ENCODE results near the gene CASK. TPM values are rescaled to one million over a fixed set of nuclear protein-coding genes. Genes with fewer than 3 reads are reported as not detected.

CASK gene
- total RNA-seq, 1 donor = 65.6 TPM

DNA sequence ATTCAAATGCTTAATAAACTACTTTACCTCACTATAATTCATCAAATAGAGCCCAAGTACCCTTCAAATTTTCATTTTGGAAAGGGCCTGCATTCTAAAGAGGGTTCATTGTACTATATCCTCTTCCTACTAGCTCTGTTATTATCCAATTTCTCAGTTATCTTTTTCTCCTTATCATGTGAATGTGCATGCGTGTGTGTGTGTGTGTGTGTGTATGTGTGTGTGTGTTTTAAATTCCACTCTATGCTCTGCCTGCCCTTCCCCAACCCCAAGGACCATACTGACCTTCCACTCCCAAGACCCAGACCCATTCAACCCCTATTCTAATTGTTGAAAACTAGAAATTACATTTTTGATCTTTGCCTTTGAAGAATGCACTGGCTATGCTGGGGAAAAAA lies 33.3 kb downstream of the CASK start:
- TF ChIP-seq, protein P1, sequence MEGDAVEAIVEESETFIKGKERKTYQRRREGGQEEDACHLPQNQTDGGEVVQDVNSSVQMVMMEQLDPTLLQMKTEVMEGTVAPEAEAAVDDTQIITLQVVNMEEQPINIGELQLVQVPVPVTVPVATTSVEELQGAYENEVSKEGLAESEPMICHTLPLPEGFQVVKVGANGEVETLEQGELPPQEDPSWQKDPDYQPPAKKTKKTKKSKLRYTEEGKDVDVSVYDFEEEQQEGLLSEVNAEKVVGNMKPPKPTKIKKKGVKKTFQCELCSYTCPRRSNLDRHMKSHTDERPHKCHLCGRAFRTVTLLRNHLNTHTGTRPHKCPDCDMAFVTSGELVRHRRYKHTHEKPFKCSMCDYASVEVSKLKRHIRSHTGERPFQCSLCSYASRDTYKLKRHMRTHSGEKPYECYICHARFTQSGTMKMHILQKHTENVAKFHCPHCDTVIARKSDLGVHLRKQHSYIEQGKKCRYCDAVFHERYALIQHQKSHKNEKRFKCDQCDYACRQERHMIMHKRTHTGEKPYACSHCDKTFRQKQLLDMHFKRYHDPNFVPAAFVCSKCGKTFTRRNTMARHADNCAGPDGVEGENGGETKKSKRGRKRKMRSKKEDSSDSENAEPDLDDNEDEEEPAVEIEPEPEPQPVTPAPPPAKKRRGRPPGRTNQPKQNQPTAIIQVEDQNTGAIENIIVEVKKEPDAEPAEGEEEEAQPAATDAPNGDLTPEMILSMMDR (IDR thresholded peaks at IDR 0.05; ENCODE audit: insufficient read depth, low read depth, low read length) = no peak
- no peak overlapping the region for H3K4me3 ChIP-seq (ENCODE audit: low read depth, low read length)
- no peak for DNase-seq (ENCODE audit: low read depth)

DNA sequence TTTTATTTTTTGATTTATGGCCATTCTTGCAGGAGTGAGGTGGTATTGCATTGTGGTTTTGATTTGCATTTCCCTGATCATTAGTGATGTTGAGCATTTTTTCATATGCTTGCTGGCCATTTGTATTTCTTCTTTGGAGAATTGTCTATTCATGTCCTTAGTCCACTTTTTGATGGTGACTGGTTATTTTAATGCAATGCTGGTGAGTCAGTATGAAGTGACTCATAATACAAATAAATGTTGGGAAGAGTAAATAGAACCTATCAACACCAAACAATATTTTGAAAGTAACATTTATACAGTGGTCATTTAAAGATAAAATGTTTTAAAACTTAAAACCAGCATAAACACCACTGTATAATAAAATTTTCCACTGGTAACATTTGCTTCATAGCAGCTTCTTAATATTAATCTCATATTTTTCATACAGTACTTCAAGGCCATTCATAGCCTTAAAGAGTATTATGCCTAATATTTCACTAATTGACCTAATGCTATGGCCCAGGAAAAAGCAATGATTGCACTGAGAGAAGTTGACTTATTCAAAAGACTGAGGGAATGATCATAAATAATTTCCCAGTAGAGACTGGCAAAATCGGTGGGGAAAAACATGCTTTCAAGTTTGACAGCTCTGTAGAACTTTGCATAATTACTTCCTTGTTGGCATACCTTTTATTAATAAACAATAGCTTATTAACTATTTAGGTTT lies 33.9 kb downstream of the CASK start:
- no peak overlapping the region for H3K4me3 ChIP-seq (ENCODE audit: low read depth, low read length)
- DNase-seq (ENCODE audit: low read depth) = peak; percentile 36
- TF ChIP-seq, protein P1 (IDR thresholded peaks at IDR 0.05; ENCODE audit: insufficient read depth, low read depth, low read length) = no peak

DNA sequence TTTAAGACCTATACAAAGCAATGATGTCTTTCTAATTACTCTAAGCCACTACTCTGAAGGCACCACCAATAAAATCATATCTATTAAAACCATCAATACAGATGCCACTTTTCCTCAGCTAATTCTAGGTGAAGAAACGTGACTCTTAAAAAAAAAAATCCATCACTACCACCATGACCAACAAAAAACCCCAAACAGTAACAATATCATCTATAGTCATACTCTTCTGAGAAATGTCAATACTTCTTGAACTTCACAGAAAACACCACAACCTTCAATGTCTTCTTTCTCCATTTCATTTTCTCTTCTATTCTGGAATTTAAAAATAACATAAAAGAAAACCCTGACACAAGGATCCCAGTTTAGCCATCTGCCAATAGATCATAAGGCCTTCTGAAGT lies 35.7 kb downstream of the CASK start:
- H3K4me3 ChIP-seq (ENCODE audit: low read depth, low read length) = no peak overlapping the region
- TF ChIP-seq, protein P1 (IDR thresholded peaks at IDR 0.05; ENCODE audit: insufficient read depth, low read depth, low read length) = no peak
- no peak for DNase-seq (ENCODE audit: low read depth)

DNA sequence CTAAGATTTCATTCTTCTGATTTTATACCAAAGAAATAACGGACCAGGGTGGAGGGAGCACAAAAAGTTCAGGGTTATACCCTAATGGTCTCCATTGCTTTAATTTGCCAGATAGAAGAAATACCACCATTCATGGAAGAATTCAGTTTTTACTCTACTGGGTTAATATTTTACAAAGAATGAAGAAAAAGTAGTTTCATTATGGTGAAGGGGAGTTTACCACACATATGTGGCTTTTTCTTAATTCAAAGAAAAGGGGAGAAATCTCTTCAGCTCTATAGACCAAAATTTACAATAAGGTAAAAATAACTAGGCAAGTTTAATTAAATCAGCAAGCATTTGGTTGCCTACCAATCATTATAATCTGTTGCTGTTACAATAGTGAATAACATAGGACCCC lies 37.6 kb downstream of the CASK start:
- H3K4me3 ChIP-seq (ENCODE audit: low read depth, low read length) = no peak overlapping the region
- TF ChIP-seq, protein P1 (IDR thresholded peaks at IDR 0.05; ENCODE audit: insufficient read depth, low read depth, low read length) = no peak

DNA sequence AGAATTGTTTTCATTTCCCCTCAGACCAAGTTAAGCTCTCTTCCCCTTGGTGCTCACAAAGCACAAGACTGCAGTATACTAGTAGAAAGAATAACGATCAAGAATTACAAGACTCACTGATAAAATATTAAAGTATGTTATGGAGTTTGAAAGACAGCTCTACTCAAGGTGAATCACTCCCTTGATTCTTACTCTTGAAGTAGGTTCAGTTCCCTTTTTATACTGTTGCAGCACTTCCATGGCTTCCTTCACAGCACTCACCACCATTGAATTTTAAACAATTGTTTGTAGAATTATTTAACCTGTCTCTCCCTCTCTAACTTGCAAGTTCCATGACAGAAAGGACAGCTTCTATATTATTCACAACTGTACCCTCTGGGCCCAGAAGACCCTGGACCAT lies 42.2 kb downstream of the CASK start:
- TF ChIP-seq, protein P1 (IDR thresholded peaks at IDR 0.05; ENCODE audit: insufficient read depth, low read depth, low read length) = no peak
- no peak overlapping the region for H3K4me3 ChIP-seq (ENCODE audit: low read depth, low read length)
- DNase-seq (ENCODE audit: low read depth) = no peak

More for the DNA sequence above, 37.6 kb downstream of the CASK start:
- no peak for DNase-seq (ENCODE audit: low read depth)

DNA sequence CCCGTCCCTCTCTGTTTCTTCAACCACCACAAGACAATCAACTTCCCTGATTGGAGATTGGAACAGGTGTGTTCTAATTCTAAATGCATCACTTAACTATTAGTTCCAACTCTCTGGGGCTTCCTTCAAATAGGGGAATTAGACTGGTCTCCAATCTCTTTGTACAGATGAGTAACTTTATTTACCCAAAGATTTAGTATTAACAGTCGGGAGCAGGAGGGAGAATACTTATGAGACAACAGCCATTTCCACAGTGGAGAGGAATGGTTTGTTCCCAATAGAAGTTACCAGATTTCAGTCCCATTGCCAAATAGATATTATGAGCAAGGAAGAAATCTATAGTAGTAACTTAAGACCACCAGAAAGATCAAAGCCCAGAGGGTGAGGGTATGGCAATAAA lies 46.2 kb downstream of the CASK start:
- H3K4me3 ChIP-seq (ENCODE audit: low read depth, low read length) = no peak overlapping the region
- TF ChIP-seq, protein P1 (IDR thresholded peaks at IDR 0.05; ENCODE audit: insufficient read depth, low read depth, low read length) = no peak
- no peak for DNase-seq (ENCODE audit: low read depth)

DNA sequence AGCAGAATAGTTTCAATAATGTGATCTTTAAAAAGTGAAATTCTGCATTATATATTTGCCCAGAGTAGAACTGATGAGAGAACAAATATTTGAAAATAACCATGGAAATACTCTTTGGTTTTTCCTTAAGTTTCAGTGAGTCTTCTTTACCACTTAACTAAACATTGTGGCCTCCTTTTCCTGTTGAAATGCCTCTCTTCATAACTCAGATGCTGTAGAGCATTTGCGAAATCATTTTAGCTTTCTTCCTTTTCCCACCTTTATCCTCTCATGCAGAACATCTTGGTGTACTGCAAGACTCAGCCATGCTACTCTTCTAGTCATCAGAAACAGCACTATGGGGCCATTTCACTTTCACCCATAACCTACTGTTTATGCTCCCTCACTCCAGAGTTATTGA lies 48.2 kb downstream of the CASK start:
- TF ChIP-seq, protein P1 (IDR thresholded peaks at IDR 0.05; ENCODE audit: insufficient read depth, low read depth, low read length) = no peak
- DNase-seq (ENCODE audit: low read depth) = peak; percentile 30
- H3K4me3 ChIP-seq (ENCODE audit: low read depth, low read length) = no peak overlapping the region

Measured in fibroblast of villous mesenchyme (primary cell).